Trophoblast cell (in vitro differentiated cells and primary cell): ENCODE results near the gene STX19.

ENCODE experiments used
- DNase-seq, 2 donors: peaks; one replicate each; pipeline ENCODE4 v3.0.0-alpha.2; 2016
- H2AFZ ChIP-seq: 2 replicates; pipeline ENCODE4 v1.6.1; 2013; ENCODE audit warnings: low read length, moderate library complexity, mild to moderate bottlenecking; ENCODE audit not compliant: insufficient read depth, poor library complexity
- H2AK5ac ChIP-seq: 2 replicates; pipeline ENCODE4 v1.6.1; 2013; ENCODE audit warnings: mild to moderate bottlenecking, low read length
- H2BK120ac ChIP-seq: 2 replicates; pipeline ENCODE4 v1.6.1; 2013; ENCODE audit warnings: low read length, mild to moderate bottlenecking, moderate library complexity; ENCODE audit not compliant: insufficient read depth, poor library complexity
- H2BK12ac ChIP-seq: 2 replicates; pipeline ENCODE4 v1.6.1; 2013; ENCODE audit warnings: mild to moderate bottlenecking, low read length, moderate library complexity
- H2BK5ac ChIP-seq: 2 replicates; pipeline ENCODE4 v1.6.1; 2013; ENCODE audit warnings: low read length, low read depth, moderate library complexity, mild to moderate bottlenecking; ENCODE audit not compliant: poor library complexity
- H3K14ac ChIP-seq: 2 replicates; pipeline ENCODE4 v1.6.1; 2013; ENCODE audit warnings: mild to moderate bottlenecking, low read length
- H3K18ac ChIP-seq: 2 replicates; pipeline ENCODE4 v1.6.1; 2013; ENCODE audit warnings: mild to moderate bottlenecking, low read length
- H3K23ac ChIP-seq: 2 replicates; pipeline ENCODE4 v1.6.1; 2013; ENCODE audit warnings: low read length
- H3K27ac ChIP-seq: 2 replicates; pipeline ENCODE4 v1.5.1; 2013; ENCODE audit warnings: low read depth, mild to moderate bottlenecking, inconsistent platforms, low read length, moderate library complexity
- H3K27me3 ChIP-seq: 2 replicates; pipeline ENCODE4 v1.6.1; 2013; ENCODE audit warnings: inconsistent platforms, mild to moderate bottlenecking, low read length, moderate library complexity; ENCODE audit not compliant: insufficient read depth
- H3K36me3 ChIP-seq, 2 experiments: 1 replicate in 1 of 2; 2 replicates in 1 of 2; pipeline ENCODE4 v1.6.1; 2013; ENCODE audit warnings: low read length in 2 of 2, mild to moderate bottlenecking in 2 of 2, moderate library complexity in 1 of 2; ENCODE audit not compliant: insufficient read depth in 2 of 2, control insufficient read depth in 1 of 2
- H3K4ac ChIP-seq: 2 replicates; pipeline ENCODE4 v1.6.1; 2013; ENCODE audit warnings: low read depth, mild to moderate bottlenecking, low read length, moderate library complexity
- H3K4me1 ChIP-seq, 2 experiments: 1 replicate in 1 of 2; 2 replicates in 1 of 2; pipeline ENCODE4 v1.6.1; 2013; ENCODE audit warnings: low read length in 2 of 2, mild to moderate bottlenecking in 2 of 2, moderate library complexity in 1 of 2; ENCODE audit not compliant: insufficient read depth in 2 of 2, control insufficient read depth in 1 of 2
- H3K4me2 ChIP-seq: 2 replicates; pipeline ENCODE4 v1.6.1; 2013; ENCODE audit warnings: inconsistent platforms, mild to moderate bottlenecking, low read length, moderate library complexity
- H3K4me3 ChIP-seq: 2 replicates; pipeline ENCODE4 v1.5.1; 2013; ENCODE audit warnings: mild to moderate bottlenecking, low read depth, low read length, inconsistent platforms
- H3K79me1 ChIP-seq: one replicate; pipeline ENCODE4 v1.6.1; 2013; ENCODE audit warnings: low read length
- H3K79me2 ChIP-seq: 2 replicates; pipeline ENCODE4 v1.6.1; 2013; ENCODE audit warnings: low read length, mild to moderate bottlenecking; ENCODE audit not compliant: control insufficient read depth, insufficient read depth, poor library complexity
- H3K9ac ChIP-seq: 2 replicates; pipeline ENCODE4 v1.6.1; 2013; ENCODE audit warnings: mild to moderate bottlenecking, low read length
- H3K9me3 ChIP-seq: 2 replicates; pipeline ENCODE4 v1.6.1; 2013; ENCODE audit warnings: low read depth, mild to moderate bottlenecking, control low read depth, inconsistent platforms, low read length; ENCODE audit not compliant: insufficient read depth
- H4K12ac ChIP-seq: 2 replicates; pipeline ENCODE4 v1.6.1; 2013; ENCODE audit warnings: low read depth, mild to moderate bottlenecking, low read length, moderate library complexity
- H4K8ac ChIP-seq: 2 replicates; pipeline ENCODE4 v1.6.1; 2013; ENCODE audit warnings: low read depth, mild to moderate bottlenecking, low read length, moderate library complexity
- H4K91ac ChIP-seq: one replicate; pipeline ENCODE4 v1.6.1; 2013; ENCODE audit warnings: low read depth, mild to moderate bottlenecking, low read length, moderate library complexity
- WGBS: extraction: QIAGEN DNeasy Blood & Tissue Kit; methylation state at CpG from one replicate; pipeline ENCODE4 v1.1.7; 2013; ENCODE audit warnings: missing lambda C conversion rate; ENCODE audit not compliant: insufficient read length, insufficient coverage; ENCODE audit errors: extremely low coverage; 5-methylcytosine and 5-hydroxymethylcytosine counted together

STX19 gene

GRCh38 chr3:94001827-94002495 is 26.4 kb downstream of the STX19 start:
- Histone ChIP-seq H2BK120ac (no peak overlapping the region), H3K9ac (no peak overlapping the region), H4K12ac (no peak overlapping the region), H3K36me3 (no peaks in the 10 kb centered on the region), H3K14ac (no peak overlapping the region), H3K4ac (no peak overlapping the region), H2BK12ac (no peak overlapping the region), H4K8ac (no peak overlapping the region), H2BK5ac (no peak overlapping the region), H3K79me2 (no peaks in the 10 kb centered on the region), H3K4me3 (no peak overlapping the region), H3K27ac (no peak overlapping the region), H3K79me1 (no peaks in the 10 kb centered on the region), H3K23ac (no peak overlapping the region), H2AK5ac (no peak overlapping the region), H3K9me3 (no peaks in the 10 kb centered on the region), H3K18ac (no peak overlapping the region), H3K4me1 (no peaks in the 10 kb centered on the region), H3K4me2 (no peak overlapping the region), H2AFZ (no peak overlapping the region), H4K91ac (no peak overlapping the region), H3K27me3 (no peaks in the 10 kb centered on the region)
- WGBS: no CpG with 5 or more reads among the region's 3 CpGs
- DNase-seq: no peak

GRCh38 chr3:94001191-94001590 is 27.2 kb downstream of the STX19 start:
- Histone ChIP-seq H3K27ac (no peak overlapping the region), H3K4me2 (no peak overlapping the region)

GRCh38 chr3:93994056-93994455 is 34.3 kb downstream of the STX19 start:
- no CpG with 5 or more reads among the region's 3 CpGs for WGBS
- Histone ChIP-seq H3K14ac (no peak overlapping the region), H2AFZ (no peak overlapping the region), H3K18ac (no peak overlapping the region), H3K4me1 (no peaks in the 10 kb centered on the region), H3K4me3 (no peak overlapping the region), H3K27ac (no peak overlapping the region), H3K9me3 (no peaks in the 10 kb centered on the region), H3K9ac (no peak overlapping the region), H3K27me3 (no peaks in the 10 kb centered on the region), H2AK5ac (no peak overlapping the region), H3K79me1 (no peaks in the 10 kb centered on the region), H3K79me2 (no peaks in the 10 kb centered on the region), H4K8ac (no peak overlapping the region), H3K23ac (no peak overlapping the region), H3K4ac (no peak overlapping the region), H3K4me2 (no peak overlapping the region), H2BK120ac (no peak overlapping the region), H4K91ac (no peak overlapping the region), H3K36me3 (no peaks in the 10 kb centered on the region), H2BK5ac (no peak overlapping the region), H4K12ac (no peak overlapping the region), H2BK12ac (no peak overlapping the region)
- no peak for DNase-seq

More at GRCh38 chr3:94001191-94001590, 27.2 kb downstream of the STX19 start:
- H3K18ac ChIP-seq: no peak overlapping the region
- H2BK12ac ChIP-seq: no peak overlapping the region
- no peak overlapping the region for H3K4ac ChIP-seq
- no peak overlapping the region for H3K9ac ChIP-seq
- no peak overlapping the region for H3K4me3 ChIP-seq
- no peaks in the 10 kb centered on the region for H3K4me1 ChIP-seq
- H4K91ac ChIP-seq: no peak overlapping the region
- no peaks in the 10 kb centered on the region for H3K27me3 ChIP-seq
- H3K14ac ChIP-seq: no peak overlapping the region
- H4K12ac ChIP-seq: no peak overlapping the region
- H3K36me3 ChIP-seq: no peaks in the 10 kb centered on the region
- no peak overlapping the region for H2AK5ac ChIP-seq
- no peak overlapping the region for H2BK120ac ChIP-seq
- no peaks in the 10 kb centered on the region for H3K79me2 ChIP-seq
- no peaks in the 10 kb centered on the region for H3K79me1 ChIP-seq
- H4K8ac ChIP-seq: no peak overlapping the region
- H3K9me3 ChIP-seq: no peaks in the 10 kb centered on the region
- H2BK5ac ChIP-seq: no peak overlapping the region
- no peak overlapping the region for H3K23ac ChIP-seq
- no peak for DNase-seq
- no CpG with 5 or more reads among the region's 1 CpG for WGBS
- no peak overlapping the region for H2AFZ ChIP-seq

- no peak overlapping the region for H3K4me2 ChIP-seq
- H2AK5ac ChIP-seq: no peak overlapping the region
- no peak overlapping the region for H3K14ac ChIP-seq
- H3K27ac ChIP-seq: no peak overlapping the region
- no peaks in the 10 kb centered on the region for H3K36me3 ChIP-seq
- no peak overlapping the region for H4K12ac ChIP-seq
- H2BK5ac ChIP-seq: no peak overlapping the region
- no peak overlapping the region for H2BK12ac ChIP-seq
- H3K27me3 ChIP-seq: no peaks in the 10 kb centered on the region
- no peaks in the 10 kb centered on the region for H3K79me1 ChIP-seq
- no peak overlapping the region for H4K91ac ChIP-seq
- H4K8ac ChIP-seq: no peak overlapping the region
- no peaks in the 10 kb centered on the region for H3K9me3 ChIP-seq
- DNase-seq: no peak
- no peaks in the 10 kb centered on the region for H3K79me2 ChIP-seq
- no peak overlapping the region for H3K4me3 ChIP-seq
- no peaks in the 10 kb centered on the region for H3K4me1 ChIP-seq
- no CpG with 5 or more reads among the region's 3 CpGs for WGBS
- H3K9ac ChIP-seq: no peak overlapping the region
- H3K4ac ChIP-seq: no peak overlapping the region
- no peak overlapping the region for H3K23ac ChIP-seq
- H3K18ac ChIP-seq: no peak overlapping the region
- H2BK120ac ChIP-seq: no peak overlapping the region
- no peak overlapping the region for H2AFZ ChIP-seq
Measured at GRCh38 chr3:93992207-93992606, 36.2 kb downstream of the STX19 start.
